BLaER1 treated with 17β-estradiol and CSF1 and Interleukin-3, amounts not matched to agents 10 nM and 100 nM (cell line): ENCODE measurements around the gene AEBP1.

Experiments
- H3K27ac ChIP-seq, 11 experiments: shearing (Covaris generic); formaldehyde crosslinking; 2 replicates each; pipeline ENCODE4 v1.8.1; 2022
- H3K27me3 ChIP-seq, 11 experiments: shearing (Covaris generic); formaldehyde crosslinking; 2 replicates each; pipeline ENCODE4 v1.8.1; 2022
- H3K36me3 ChIP-seq, 11 experiments: shearing (Covaris generic); formaldehyde crosslinking; 2 replicates each; pipeline ENCODE4 v1.8.1; 2022
- H3K4me1 ChIP-seq, 10 experiments: shearing (Covaris generic); formaldehyde crosslinking; 2 replicates each; pipeline ENCODE4 v1.8.1; 2022
- H3K4me2 ChIP-seq, 11 experiments: shearing (Covaris generic); formaldehyde crosslinking; 2 replicates each; pipeline ENCODE4 v1.8.1; 2022
- H3K4me3 ChIP-seq, 10 experiments: shearing (Covaris generic); formaldehyde crosslinking; 2 replicates each; pipeline ENCODE4 v1.8.1; 2022
- H3K9ac ChIP-seq, 11 experiments: shearing (Covaris generic); formaldehyde crosslinking; 2 replicates each; pipeline ENCODE4 v1.8.1; 2022
- H3K9me3 ChIP-seq, 11 experiments: shearing (Covaris generic); formaldehyde crosslinking; replicated peaks in 1 of 11; 2 replicates each; pipeline ENCODE4 v1.8.1; 2022
- H4K20me1 ChIP-seq, 11 experiments: shearing (Covaris generic); formaldehyde crosslinking; 2 replicates each; pipeline ENCODE4 v1.8.1; 2022
- Cebpa-rat ChIP-seq, 11 experiments: shearing (Covaris generic); IDR thresholded peaks; 2 replicates each; pipeline ENCODE4 v1.8.1; 2022

AEBP1 gene

DNA sequence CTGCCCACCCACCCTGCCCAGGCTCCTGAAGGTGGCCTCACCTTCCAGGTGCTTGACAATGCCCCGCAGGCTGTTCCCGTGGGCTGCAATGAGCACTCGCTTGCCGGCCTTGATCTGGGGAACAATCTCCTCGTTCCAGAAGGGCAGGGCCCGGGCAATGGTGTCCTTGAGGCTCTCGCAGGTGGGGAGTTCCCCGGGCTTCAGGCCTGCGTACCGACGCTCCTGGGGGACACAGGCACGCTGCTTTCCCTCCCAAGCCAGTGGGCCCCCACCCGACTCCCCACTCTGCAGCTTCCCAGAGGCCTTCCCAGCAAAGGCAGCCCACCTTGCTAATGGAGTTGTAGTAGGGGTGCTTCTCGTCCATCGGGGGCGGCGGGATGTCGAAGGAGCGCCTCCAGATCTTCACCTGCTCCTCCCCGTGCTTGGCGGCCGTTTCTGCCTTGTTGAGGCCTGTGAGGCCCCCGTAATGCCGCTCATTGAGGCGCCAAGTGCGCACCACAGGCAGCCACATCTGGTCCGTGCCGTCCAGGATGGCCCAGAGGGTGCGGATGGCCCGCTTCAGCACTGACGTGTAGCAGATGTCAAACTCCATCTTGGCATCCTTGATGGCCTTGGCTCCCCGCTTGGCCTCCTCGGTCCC lies 39.2 kb upstream of the AEBP1 start:
- Histone ChIP-seq H3K4me1 (peaks cover 0 to 45% (median 32%) of the 10 kb centered on the region in 10 experiments; a peak in 15 of 20 replicates), H3K9ac (no peak overlapping the region)

DNA sequence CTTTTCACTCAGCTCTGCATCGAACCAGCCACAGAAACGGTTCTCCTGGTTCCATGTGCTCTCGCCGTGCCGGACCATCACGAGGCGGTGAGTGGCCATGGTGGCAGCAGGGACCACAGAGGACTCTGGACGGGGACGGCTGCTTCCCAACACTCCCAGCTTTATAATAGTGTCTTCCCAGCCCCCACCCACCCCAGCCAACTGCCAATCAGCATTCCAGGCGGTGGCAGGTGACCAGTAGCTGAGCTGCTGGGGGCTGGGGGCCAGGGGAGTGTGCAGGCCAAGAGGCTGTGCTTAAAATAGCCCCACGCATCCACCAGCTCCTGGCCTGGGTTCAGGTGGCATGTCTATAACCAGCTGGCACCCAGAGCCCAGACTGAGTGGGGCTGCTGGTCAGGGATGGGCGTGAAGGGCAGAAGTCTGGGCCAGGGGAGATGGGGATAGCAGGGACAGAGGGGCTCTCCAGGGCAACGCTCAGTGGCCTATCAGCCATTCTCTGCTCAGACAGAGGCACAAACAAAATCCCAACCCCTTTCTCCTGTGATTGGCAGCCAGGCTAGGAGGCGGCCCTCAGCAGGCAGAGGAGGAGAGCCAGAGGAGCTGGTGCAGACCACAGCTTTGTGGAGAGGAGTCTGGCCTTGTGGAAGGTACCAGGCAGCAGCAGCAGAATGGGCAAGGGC lies 38.6 kb upstream of the AEBP1 start, which contains the start of gene PGAM2:
PGAM2 (minus strand) TSS at position 137 of the 680 bp plus-strand sequence; CDS start at position 99, 38 bp downstream.
- H3K36me3 ChIP-seq = peaks cover 21 to 39% (median 25%) of the 10 kb centered on the region in 11 experiments
- H3K4me3 ChIP-seq = no peak within 1 kb of the TSS
- H3K9ac ChIP-seq = 0 out of 22 replicates have a peak within 1 kb of the TSS, but pooled peaks of 1 of the 11 experiments have one; percentile 19
- peak within 1 kb of the TSS in 1 of 11 experiments; percentile 5; a peak in 3 of 22 replicates for H3K27ac ChIP-seq
- peak within 1 kb of the TSS in 4 of 11 experiments; percentile 18 to 40 (median 33); a peak in 5 of 22 replicates for H3K4me2 ChIP-seq
- no peaks in the 10 kb centered on the region for H3K9me3 ChIP-seq
- no peaks in the 10 kb centered on the region for H3K27me3 ChIP-seq
- H3K4me1 ChIP-seq = peaks cover 2 to 41% (median 27%) of the 10 kb centered on the region in 10 experiments; a peak in 17 of 20 replicates
- H4K20me1 ChIP-seq = peaks cover 0 to 75% (median 21%) of the 10 kb centered on the region in 11 experiments; a peak in 14 of 22 replicates
- no peak for TF ChIP-seq Cebpa-rat (IDR thresholded peaks at IDR 0.05)

More for the DNA sequence above, 39.2 kb upstream of the AEBP1 start:
- TF ChIP-seq Cebpa-rat (IDR thresholded peaks at IDR 0.05) = no peak
- Histone ChIP-seq H3K27ac (no peak overlapping the region), H3K9me3 (no peaks in the 10 kb centered on the region), H3K4me3 (no peak overlapping the region), H3K36me3 (peaks cover 27 to 46% (median 32%) of the 10 kb centered on the region in 11 experiments), H4K20me1 (peaks cover 3 to 82% (median 27%) of the 10 kb centered on the region in 11 experiments; a peak in 19 of 22 replicates), H3K4me2 (no peak overlapping the region), H3K27me3 (no peaks in the 10 kb centered on the region)

GRCh38 chr7:44066111-44066460 lies 38.1 kb upstream of the AEBP1 start:
- peak overlapping the region in 1 of 11 experiments; percentile 5; a peak in 3 of 22 replicates for H3K27ac ChIP-seq

GRCh38 chr7:44066494-44067063 lies 37.6 kb upstream of the AEBP1 start:
- Histone ChIP-seq H3K27ac (no peak overlapping the region), H3K36me3 (peaks cover 11 to 29% (median 15%) of the 10 kb centered on the region in 11 experiments), H4K20me1 (peaks cover 0 to 65% (median 12%) of the 10 kb centered on the region in 11 experiments; a peak in 11 of 22 replicates), H3K9ac (0 out of 22 replicates have a peak overlapping the region, but pooled peaks of 1 of the 11 experiments have one; percentile 19), H3K4me2 (peak overlapping the region in 1 of 11 experiments; percentile 40; a peak in 2 of 22 replicates), H3K4me1 (peaks cover 12 to 42% (median 30%) of the 10 kb centered on the region in 10 experiments), H3K4me3 (no peak overlapping the region), H3K27me3 (no peaks in the 10 kb centered on the region), H3K9me3 (no peaks in the 10 kb centered on the region)
- no peak for TF ChIP-seq Cebpa-rat (IDR thresholded peaks at IDR 0.05)

More at GRCh38 chr7:44066111-44066460, 38.1 kb upstream of the AEBP1 start:
- Histone ChIP-seq H3K9me3 (no peaks in the 10 kb centered on the region), H3K4me2 (peak overlapping the region in 4 of 11 experiments; percentile 18 to 40 (median 33); a peak in 5 of 22 replicates), H3K36me3 (peaks cover 16 to 34% (median 20%) of the 10 kb centered on the region in 11 experiments), H4K20me1 (peaks cover 0 to 70% (median 16%) of the 10 kb centered on the region in 11 experiments; a peak in 12 of 22 replicates), H3K27me3 (no peaks in the 10 kb centered on the region), H3K9ac (0 out of 22 replicates have a peak overlapping the region, but pooled peaks of 1 of the 11 experiments have one; percentile 19), H3K4me3 (no peak overlapping the region), H3K4me1 (peaks cover 7 to 41% (median 30%) of the 10 kb centered on the region in 10 experiments; a peak in 19 of 20 replicates)
- TF ChIP-seq Cebpa-rat (IDR thresholded peaks at IDR 0.05) = no peak

- peak overlapping the region in 1 of 11 experiments; percentile 17; a peak in 1 of 22 replicates for H3K27ac ChIP-seq
- H3K4me3 ChIP-seq = no peak overlapping the region
- H3K4me1 ChIP-seq = peaks cover 20 to 42% (median 33%) of the 10 kb centered on the region in 10 experiments
- H4K20me1 ChIP-seq = peaks cover 0 to 63% (median 5%) of the 10 kb centered on the region in 11 experiments; a peak in 12 of 22 replicates
- H3K4me2 ChIP-seq = no peak overlapping the region
- no peaks in the 10 kb centered on the region for H3K27me3 ChIP-seq
- H3K9ac ChIP-seq = no peak overlapping the region
- TF ChIP-seq Cebpa-rat (IDR thresholded peaks at IDR 0.05) = no peak
- H3K36me3 ChIP-seq = peaks cover 3 to 22% (median 8%) of the 10 kb centered on the region in 11 experiments; a peak in 20 of 22 replicates
- no peaks in the 10 kb centered on the region for H3K9me3 ChIP-seq
Measured at GRCh38 chr7:44067064-44067951, 36.8 kb upstream of the AEBP1 start.

DNA sequence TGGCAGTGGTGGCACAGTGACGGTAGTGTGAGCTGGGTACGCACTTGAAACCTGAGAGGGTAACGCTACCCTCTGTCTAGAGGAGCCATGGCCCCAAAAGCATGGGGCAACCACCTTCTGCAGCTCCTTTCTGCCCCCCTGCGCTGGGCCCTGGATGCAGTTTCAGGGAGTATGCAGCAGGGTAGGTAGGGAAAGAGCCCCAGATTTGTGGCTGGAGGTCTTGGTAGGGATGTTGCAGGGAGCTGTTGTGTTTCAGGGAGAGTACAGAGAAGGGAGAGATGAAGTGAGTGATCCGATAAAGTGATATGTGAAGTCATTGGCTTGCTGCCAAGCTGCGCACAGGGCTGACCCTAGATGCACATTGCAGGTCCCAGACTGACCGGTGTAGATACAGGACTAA lies 36.1 kb upstream of the AEBP1 start:
- no peak for TF ChIP-seq Cebpa-rat (IDR thresholded peaks at IDR 0.05)
- no peak overlapping the region for H3K4me2 ChIP-seq
- peaks cover 0 to 62% (median 0%) of the 10 kb centered on the region in 11 experiments; a peak in 10 of 22 replicates for H4K20me1 ChIP-seq
- H3K27ac ChIP-seq = no peak overlapping the region
- no peak overlapping the region for H3K9ac ChIP-seq
- peaks cover 0 to 19% (median 7%) of the 10 kb centered on the region in 11 experiments; a peak in 16 of 22 replicates for H3K36me3 ChIP-seq
- H3K4me3 ChIP-seq = no peak overlapping the region
- no peaks in the 10 kb centered on the region for H3K9me3 ChIP-seq
- H3K27me3 ChIP-seq = no peaks in the 10 kb centered on the region
- peaks cover 27 to 48% (median 41%) of the 10 kb centered on the region in 10 experiments for H3K4me1 ChIP-seq

DNA sequence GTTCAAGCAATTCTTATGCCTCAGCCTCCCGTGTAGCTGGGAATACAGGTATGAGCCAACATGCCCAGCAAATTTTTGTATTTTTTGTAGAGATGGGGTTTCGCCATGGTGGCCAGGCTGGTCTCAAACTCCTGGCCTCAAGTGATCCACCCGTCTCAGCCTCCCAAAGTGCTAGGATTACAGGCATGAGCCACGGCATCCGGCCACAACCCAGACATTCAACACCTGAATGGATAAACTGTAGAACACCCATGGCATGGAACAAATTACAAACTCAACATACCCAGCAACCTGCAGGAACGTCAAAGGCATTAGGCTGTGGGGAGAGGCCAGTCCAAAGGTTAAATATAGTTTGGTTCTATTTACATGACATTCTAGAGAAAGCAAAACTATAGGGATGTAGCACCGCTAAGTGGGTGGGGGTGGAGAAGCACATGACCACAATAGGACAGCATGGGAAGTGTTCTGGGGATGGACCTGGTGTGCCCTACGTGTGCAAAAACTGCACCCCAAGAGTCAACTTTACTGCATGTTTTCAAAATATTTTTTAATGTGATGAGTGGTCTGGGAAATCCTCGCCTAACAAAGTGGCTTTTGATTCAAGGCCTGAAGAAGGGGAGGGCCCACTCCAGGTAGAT lies 32.3 kb upstream of the AEBP1 start:
- H3K9ac ChIP-seq = peak overlapping the region in 7 of 11 experiments; percentile 3 to 77 (median 19); a peak in 7 of 22 replicates

More for the DNA sequence above, 32.3 kb upstream of the AEBP1 start:
- no peaks in the 10 kb centered on the region for H3K27me3 ChIP-seq
- H3K36me3 ChIP-seq = peaks cover 15 to 47% (median 31%) of the 10 kb centered on the region in 11 experiments
- peak overlapping the region in 3 of 11 experiments; percentile 8 to 83 (median 16); a peak in 2 of 22 replicates for H3K27ac ChIP-seq
- no peak overlapping the region for H3K4me3 ChIP-seq
- H3K9me3 ChIP-seq = no peaks in the 10 kb centered on the region
- peaks cover 57 to 68% (median 64%) of the 10 kb centered on the region in 10 experiments for H3K4me1 ChIP-seq
- H4K20me1 ChIP-seq = peaks cover 0 to 25% (median 0%) of the 10 kb centered on the region in 11 experiments; a peak in 6 of 22 replicates
- peak overlapping the region; percentile 37 to 93 (median 89) for H3K4me2 ChIP-seq
- TF ChIP-seq Cebpa-rat (IDR thresholded peaks at IDR 0.05) = no peak
